Transverse colon (tissue), 4 donors: ENCODE results near the gene SLC35E4.

ENCODE experiments used
- EP300 ChIP-seq: sonication (generic); formaldehyde crosslinking; IDR thresholded peaks from one replicate; pipeline ENCODE4 v1.6.1; 2017; ENCODE audit warnings: antibody characterized with exemption, low read depth
- POLR2A ChIP-seq: fragments of 450-650 bp; IDR thresholded peaks from one replicate; pipeline ENCODE4 v1.6.1; 2016; ENCODE audit warnings: antibody characterized with exemption, mild to moderate bottlenecking, moderate library complexity
- POLR2AphosphoS5 ChIP-seq, 3 donors: sonication (generic); formaldehyde crosslinking; IDR thresholded peaks; one replicate each; pipeline ENCODE4 v1.6.1; 2016; ENCODE audit warnings: antibody characterized with exemption in 3 of 3
- TF ChIP-seq, protein P1 (sequence below), 5 experiments: fragments of 200-600 bp in 3 of 5; fragments of 450-650 bp in 2 of 5; sonication (generic) in 3 of 5; IDR thresholded peaks; 1 replicate in 2 of 5; 2 replicates in 3 of 5; pipeline ENCODE4 v1.5.1; 2016 to 2017; ENCODE audit warnings: antibody characterized with exemption in 5 of 5, inconsistent platforms in 3 of 5, mild to moderate bottlenecking in 2 of 5, moderate library complexity in 1 of 5

DNA sequence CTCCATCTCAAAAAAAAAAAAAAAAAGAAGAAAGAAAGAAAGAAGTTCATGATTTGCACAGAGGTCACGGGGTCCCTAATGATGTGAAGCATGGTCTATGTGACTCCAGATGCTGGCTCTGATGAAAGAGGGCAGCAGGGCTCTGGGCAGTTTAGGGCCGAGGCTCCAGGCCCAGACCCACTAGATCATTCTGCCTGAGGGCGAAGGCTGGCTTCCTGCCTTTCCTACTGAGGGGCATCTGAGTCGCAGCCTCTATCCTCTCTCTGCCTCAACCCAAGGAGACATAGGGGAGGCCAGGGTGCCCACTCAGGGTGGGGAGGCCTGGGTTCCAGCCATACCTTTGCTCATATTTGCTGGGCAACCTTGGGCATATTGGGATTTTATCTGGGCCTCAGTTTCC lies 4.8 kb downstream of the SLC35E4 start:
- TF ChIP-seq, protein P1, sequence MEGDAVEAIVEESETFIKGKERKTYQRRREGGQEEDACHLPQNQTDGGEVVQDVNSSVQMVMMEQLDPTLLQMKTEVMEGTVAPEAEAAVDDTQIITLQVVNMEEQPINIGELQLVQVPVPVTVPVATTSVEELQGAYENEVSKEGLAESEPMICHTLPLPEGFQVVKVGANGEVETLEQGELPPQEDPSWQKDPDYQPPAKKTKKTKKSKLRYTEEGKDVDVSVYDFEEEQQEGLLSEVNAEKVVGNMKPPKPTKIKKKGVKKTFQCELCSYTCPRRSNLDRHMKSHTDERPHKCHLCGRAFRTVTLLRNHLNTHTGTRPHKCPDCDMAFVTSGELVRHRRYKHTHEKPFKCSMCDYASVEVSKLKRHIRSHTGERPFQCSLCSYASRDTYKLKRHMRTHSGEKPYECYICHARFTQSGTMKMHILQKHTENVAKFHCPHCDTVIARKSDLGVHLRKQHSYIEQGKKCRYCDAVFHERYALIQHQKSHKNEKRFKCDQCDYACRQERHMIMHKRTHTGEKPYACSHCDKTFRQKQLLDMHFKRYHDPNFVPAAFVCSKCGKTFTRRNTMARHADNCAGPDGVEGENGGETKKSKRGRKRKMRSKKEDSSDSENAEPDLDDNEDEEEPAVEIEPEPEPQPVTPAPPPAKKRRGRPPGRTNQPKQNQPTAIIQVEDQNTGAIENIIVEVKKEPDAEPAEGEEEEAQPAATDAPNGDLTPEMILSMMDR (IDR thresholded peaks at IDR 0.05), result no peak
- TF ChIP-seq POLR2A, result no peak
- no peak for TF ChIP-seq POLR2AphosphoS5 (IDR thresholded peaks at IDR 0.05)
- TF ChIP-seq EP300, result no peak
